Effector CD4-positive, alpha-beta T cell (primary cell): ENCODE measurements around the gene SCFD2.
"Not testable (repeated sequence)": the region's sequence is repeated elsewhere in the genome, so short reads cannot be mapped to it uniquely, and the experiment has no call there.

Experiments used
- DNase-seq: peaks from one replicate; pipeline ENCODE4 v3.0.0-alpha.2; 2020

SCFD2 gene

DNA sequence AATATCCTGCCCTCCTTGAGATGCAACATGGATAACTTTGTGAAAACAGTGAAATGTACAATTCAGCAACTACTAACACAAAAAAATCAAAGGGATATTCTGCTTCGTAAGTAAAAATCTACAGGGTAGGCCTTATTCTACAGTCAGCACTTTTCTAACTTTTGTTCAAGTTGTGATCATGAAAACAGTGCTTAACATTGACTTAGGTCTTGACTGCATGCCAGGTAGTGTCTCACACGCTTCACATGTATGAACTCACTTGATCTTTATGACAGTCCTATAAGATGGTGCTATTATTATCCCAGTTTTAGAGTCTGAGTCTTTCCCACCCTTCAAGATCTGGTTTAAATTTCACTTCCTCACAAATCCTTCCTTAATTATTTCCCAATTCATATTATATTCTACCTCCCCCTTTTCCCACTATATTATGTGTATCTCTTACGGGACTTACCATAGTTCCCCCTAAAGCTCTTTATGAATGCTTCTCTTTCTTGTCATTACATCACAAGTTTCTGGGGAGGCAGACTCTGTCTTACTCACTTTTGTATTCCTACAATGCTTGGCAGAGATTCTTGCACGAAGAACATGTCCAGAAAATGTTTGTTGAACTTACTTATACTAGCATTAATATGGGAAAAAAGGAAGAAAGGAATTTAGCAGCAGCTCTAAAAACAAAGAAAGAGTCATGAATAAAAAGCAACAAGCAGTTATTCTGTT lies 179.8 kb downstream of the SCFD2 start:
- DNase-seq: no peak

DNA sequence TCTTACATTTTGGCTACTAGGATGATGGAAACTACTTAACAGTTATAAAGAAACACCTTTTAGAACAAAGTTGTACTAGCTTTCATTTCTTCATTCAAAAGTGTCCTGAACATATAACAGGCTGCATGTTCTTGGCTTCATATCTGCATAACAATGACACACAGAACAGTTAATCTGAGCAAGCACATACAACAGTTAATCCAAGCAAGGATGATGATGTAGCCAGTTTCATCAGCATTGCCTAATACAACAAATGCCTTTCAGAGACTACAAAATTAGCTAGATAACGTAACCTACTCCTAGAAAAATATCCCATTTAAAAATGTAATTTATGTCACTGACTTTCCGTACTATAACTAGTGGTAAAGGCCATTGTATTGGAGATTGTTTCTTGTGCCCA lies 182.1 kb downstream of the SCFD2 start:
- no peak for DNase-seq

DNA sequence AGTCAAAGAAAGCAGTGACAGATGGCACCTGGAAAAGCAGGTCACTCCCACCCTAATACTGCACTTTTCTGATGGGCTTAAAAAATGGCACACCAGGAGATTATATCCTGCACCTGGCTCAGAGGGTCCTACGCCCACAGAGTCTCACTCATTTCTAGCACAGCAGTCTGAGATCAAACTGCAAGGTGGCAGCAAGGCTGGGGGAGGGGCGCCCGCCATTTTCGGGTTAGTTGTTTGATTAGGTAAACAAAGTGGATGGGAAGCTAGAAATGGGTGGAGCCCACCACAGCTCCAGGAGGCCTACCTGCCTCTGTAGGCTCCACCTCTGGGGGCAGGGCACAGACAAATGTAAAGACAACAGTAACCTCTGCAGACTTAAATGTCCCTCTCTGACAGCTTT lies 188.1 kb downstream of the SCFD2 start:
- not testable (repeated sequence) for DNase-seq

DNA sequence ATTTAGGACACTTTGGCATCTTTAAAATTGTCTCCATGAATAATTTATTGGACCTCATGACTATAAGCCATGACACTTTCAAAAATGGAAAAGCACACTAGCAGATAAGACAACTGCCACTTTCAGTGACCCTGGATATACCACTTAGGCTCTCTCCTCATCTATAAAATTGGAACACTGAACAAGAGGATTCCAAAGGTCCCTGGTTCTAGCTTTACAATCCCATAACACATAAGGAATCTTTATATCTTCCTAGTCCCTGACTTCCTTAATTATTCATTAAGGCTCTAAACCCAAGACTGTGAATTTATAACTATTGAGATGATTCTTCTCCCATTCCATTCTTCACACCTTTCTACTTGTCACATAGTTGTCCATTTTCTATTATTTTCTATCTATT lies 190.2 kb downstream of the SCFD2 start:
- DNase-seq: no peak

DNA sequence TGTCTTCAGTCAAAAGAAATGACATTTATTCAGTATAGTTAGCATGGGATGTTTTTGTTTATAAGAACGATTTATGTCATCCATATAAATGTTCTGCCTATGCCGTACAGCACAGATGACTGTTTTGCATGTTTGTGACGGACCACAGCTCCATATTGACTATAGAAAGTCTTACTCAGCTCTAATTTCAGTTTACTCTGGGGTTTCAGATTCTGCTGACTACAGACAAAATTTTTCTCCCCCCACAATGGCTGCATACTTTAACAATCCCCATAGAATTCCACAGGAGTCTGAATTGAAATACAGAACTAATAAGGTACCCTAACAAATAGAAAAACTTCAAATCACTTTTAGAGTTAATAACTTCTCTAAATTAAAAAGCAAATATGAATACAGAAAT lies 191.0 kb downstream of the SCFD2 start:
- no peak for DNase-seq

DNA sequence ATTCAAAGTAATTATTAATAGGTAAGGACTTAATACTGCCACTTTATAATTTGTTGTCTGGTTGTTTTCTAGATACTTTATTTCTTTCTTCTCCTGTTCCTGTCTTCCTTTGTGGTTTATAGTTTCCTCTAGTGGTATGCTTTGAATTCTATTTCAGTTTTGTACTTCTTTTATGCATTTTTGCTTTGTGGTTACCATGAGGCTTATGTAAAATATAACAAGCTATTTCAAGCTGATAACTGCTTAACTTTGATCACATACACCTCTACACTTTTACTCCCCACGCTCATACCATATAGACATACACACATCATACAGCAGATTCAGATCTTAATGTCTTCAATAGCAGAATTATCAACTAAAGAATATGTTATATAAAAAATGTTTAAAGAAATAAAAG lies 192.3 kb downstream of the SCFD2 start:
- no peak for DNase-seq

DNA sequence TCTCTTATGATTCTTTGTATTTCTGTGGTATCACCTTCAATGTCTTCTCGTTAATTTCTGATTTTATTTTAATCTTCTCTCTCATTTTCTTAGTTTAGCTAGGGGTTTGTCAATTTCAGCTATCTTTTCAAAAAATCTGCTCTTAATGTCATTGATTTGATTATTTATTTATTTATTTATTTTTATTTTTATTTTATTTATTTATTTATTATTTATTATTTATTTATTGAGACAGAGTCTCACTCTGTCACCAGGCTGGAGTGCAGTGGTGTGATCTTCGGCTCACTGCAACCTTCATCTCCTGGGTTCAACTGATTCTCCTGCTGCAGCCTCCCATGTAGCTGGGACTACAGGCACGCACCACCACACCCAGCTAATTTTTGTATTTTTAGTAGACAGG lies 194.1 kb downstream of the SCFD2 start:
- DNase-seq: no peak

DNA sequence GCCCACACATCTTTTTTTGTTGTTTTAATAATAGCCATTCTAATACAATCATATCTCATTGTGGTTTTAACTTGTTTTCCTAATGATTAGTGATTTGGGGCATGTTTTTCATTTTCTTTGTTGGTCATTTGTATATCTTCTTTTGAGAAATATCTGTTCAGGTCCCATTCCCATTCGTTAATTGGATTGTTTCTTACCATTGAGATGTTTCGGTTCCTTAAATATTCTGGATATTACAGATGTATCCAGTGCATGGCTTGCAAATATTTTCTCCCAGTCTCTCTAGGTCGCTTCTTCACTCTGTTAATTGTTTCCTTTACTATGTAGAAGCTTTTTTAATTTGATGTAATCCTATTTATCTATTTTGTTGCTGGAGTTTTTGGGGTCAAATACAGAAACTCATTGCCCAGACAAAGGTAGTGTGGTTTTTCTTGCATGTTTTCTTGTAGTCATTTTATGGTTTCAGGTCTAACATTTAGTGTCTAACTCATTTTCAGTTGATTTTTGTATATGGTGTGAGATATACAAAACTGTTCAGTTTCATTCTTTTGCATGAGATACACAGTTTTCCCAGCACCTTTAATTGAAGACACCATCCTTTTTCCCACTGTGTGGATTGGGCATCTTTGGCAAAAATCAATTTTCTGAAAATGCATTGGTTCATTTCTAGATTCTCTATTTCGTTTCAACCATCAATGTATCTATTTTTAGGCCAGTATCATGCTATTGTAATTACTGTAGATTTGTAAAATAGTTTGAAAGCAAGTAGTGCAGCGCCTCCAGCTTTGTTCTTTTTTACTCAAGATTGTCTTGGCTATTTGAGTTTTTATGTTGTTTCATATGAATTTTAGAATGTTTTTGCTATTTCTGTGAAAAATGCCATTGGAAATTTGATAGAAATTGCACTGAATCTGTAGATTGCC lies 195.9 kb downstream of the SCFD2 start:
- no peak for DNase-seq

DNA sequence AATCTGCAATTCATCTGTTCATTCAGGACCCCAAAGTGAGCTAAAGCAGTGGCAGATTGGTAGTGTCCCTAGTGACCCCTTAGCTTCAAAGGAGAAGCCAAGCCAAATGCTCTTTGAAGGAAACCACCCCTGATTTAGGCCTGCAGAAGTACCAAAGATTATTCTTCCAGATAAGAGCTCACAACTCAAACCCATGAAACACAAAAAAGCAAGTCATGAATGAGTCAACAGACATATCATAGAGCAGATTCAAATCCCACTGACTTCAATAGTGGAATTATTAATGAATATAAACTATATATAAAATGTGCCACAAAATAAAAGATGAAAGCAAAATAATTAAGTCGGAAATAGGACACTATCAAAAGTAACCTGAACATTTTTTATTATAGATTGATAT lies 197.6 kb downstream of the SCFD2 start:
- no peak for DNase-seq

DNA sequence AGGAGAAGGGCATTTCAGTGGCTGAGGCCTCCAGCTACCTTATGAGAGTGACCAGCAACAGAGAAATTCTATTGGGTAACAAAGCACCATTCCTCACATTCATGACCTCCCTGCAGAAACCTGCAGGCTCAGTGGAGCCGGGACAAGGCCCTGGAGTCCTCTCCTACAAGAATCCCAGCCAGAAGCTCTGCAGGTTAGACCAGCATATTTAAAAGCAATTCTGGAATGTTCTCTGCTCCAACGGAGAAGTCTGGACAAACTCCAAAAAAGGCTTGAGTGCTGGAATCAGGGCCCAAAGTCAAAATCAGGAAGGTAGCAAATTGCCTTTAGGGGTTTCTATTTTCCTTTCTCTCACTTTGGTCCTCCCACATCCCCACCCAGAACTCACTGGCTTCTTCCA lies 202.9 kb downstream of the SCFD2 start:
- no peak for DNase-seq

DNA sequence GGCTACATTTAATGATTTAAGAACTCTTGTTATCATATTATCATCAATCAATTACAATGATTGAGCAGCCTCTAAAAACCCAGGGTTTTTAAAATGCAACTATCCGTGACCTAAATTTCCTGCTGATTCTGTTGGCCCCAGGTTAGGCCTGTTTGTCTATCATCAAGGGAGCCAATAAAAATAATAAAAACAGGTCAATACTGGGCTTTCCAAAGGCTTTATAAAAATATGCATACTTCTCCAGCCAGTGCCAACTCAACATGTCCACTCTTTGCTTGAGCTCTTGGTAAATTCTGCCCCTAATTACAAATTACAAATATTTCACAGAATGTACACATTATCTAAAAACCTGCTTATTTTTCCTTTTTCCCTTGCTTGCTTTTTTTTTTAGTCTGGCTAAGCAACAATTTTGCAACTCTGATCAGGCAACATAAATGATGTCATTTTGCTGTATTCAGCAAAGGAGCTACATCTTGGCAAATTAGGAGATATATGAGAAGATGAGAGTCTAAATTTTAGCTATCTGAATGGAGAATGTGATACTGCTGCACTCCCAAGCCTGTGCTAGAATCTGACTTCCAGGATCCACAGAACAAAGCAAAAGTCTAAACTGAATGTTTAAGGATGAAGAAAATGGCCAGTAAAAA lies 204.0 kb downstream of the SCFD2 start:
- no peak for DNase-seq

DNA sequence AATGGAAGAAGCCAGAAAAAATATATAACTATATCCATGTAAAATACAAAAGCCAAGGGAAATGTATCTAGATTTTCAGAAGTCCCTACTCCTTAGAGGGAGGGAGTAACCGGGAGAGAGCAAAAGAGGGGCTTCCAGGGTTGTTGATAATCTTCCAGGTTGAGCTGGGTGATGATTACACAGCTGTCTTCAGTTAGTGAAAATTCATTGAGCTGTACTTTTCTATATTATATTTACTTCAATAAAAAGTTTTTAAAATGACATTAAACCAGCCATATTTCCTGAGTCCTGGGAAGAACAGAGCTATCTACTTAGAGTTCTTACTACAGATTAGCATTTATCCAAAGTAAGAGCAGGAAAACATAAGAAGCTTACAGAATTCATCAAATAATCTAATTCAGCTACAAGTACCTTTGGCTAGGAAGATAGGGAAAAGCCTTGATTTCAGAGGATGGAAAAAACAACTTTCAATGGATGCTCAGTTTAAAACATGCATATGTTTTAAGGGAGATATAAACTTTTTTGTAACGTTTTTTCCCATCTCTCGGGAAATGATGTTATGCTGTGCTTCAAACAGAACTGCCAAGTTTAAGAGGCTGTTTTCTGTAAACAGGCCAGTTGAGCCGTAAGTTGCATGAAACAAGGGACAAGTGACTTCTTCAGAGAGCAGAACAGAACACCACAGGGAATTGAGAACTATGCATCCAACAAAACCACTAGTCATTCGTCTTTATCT lies 204.6 kb downstream of the SCFD2 start:
- no peak for DNase-seq

DNA sequence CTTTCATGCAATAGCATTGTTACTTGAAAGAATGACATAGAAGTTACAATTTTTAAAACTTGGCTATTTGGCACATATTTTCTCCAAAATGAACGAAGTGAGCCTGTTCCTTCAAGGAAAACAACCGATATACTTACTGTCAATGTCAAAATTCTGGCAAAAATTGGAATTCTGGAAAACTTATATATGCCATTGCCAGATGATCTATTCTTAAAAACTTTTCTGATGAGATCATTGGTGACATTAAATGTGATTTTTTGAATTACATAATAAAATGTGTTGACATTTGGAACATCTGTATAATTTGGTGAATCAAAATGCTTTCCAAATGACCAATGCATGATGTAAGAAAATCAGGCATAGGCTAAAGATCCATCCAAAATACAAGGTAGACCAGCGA lies 209.0 kb downstream of the SCFD2 start:
- DNase-seq: no peak

DNA sequence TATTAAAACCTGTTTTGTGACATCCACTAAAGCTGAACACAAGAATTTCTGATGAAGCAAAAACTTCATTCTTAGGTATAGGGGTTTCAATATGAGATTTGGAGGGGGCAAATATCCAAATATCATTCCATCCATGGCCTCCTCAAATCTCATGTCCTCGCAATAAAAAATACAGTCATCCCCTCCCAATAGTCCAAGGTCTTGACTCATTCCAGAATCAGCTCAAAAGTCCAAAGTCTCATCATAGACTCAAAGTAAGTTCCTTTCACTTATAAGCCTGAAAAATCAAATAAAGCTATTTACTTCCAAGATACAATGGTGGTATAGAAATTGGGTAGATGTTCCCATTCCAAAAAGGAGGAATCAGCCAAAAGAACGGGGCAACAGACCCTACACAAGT lies 213.4 kb downstream of the SCFD2 start:
- no peak for DNase-seq

DNA sequence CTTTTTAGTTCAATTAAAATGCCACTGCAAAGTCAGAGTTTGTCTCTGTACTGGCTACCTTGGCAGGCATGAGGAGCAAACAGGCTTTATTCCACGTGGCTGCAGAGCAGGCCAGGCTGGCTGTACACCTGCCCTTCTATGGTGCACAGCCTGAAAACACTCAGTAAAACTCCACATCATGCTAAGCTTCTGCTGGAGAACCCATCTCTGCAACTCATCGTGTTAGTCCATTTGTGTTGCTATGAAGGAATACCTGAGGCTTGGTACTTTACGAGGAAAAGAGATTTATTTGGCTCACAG lies 214.4 kb downstream of the SCFD2 start:
- no peak for DNase-seq

DNA sequence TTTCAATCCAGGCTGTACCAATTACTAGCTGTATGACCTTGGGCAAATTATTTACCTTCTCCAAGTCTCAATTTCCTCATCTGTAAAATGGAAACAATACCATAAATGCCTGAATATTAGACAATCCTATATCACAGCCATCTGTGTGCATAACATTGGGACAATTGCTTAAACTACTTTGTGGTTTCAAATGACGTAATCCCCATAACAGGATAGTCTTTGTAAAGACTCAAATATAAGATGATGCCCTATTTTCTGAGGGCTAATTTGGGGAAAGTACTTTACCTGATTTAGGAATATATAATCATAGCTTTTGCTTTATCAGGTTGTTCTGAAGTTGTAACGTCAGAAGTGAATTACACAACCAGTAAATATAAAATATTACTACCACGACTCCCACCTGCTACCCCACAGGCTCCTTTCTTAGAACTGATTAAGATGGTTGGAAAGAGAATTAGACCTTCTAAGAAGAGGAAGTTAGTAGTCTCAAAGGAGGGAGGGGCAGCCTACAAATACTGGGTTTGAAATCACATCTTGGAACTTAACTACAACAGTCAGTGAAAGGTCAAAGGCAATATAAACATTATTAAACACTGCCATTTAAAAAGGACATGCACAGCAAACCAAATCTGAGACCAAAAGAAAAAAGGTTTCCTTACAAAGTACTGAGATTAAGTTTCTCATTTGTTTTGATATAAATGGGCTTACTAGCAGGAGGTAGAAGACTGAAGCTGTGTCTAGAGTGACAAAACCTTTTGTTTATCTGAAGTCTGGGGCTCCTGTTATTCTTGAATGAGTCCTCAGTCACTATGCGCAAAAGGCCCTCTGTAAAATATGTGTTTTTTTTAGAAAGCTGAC lies 215.0 kb downstream of the SCFD2 start:
- DNase-seq: no peak

DNA sequence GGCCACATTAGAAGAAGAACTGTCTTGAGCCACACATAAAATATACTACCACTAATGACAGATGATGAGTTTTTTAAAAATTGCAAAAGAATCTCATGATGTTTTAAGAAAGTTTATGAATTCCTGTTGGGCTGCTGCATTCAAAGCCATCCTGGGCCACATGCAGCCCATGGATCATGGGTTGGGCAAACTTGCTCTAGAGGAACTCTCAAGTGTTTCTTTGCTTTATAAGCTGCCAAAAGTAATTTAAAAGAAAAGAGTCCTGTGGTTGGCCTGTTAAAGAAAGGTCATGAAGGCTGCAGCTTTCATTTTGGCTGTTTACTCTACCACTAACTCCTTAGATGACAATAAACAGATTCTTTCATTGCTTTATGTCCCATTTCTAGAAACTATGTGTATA lies 218.2 kb downstream of the SCFD2 start:
- no peak for DNase-seq

DNA sequence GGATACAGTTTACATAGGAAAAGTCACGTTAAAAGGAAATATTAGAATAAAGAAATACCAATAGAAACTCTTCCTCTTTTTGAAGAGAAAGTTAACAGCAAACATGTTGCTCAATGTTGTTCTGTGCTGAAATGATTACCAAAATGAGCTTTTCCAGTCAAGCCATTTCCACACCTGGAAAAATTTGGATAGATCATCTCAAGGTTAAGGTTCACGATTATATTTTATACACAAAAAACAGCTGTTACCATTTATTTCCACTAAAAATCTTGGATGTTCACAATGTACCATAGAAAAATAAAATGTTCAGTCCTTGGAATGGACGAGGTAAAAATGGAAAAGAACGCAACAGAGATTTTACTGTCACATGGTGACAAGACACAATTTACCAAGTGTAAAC lies 218.7 kb downstream of the SCFD2 start:
- DNase-seq: no peak

DNA sequence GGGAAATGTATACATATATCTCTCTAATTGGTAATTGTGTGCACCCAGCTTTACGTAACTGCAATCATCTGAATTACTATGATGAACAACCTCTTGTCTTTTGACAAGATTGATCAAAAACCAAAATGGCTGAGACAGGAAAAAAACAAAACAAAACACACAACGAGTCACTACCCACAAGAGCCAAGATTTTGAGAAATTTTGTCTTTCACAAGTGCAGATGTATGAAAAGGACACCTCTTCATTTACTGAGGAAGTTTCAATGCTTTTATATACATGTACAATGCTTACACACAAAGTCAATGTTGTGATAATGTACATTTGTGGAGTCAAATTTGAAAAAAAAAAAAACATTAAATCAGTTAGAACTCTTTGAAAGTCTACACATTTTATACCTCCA lies 224.6 kb downstream of the SCFD2 start:
- DNase-seq: no peak

DNA sequence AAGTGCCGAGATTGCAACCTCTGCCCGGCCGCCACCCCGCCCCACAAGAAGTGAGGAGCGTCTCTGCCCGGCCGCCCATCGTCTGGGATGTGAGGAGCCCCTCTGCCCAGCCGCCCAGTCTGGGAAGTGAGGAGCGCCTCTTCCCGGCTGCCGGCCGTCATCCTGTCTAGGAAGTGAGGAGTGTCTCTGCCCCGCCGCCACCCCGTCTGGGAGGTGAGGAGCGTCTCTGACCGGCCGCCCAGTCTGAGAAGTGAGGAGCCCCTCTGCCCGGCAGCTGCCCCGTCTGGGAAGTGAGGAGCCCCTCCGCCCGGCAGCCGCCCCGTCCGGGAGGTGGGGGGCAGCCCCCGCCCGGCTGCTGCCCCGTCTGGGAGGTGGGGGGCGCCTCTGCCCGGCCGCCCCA lies 226.6 kb downstream of the SCFD2 start:
- DNase-seq: not testable (repeated sequence)

DNA sequence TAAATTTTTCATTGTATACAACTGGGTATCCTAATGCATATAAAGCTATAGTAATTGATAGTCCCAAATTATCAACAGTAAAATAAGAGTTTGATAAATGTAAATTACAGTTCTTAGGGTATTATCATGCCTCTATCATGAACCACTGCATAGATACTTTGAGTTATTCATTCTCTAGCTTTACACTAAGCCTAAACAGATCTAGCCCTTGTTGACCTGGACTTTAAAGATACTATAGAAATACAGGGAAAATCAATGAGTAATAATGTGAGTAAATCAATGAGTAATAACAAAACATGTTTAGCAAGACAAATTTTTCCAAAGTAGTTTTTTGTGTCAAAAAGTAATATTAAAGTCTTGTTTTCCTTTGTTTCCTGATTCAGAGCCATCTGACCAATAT lies 228.4 kb downstream of the SCFD2 start:
- no peak for DNase-seq

DNA sequence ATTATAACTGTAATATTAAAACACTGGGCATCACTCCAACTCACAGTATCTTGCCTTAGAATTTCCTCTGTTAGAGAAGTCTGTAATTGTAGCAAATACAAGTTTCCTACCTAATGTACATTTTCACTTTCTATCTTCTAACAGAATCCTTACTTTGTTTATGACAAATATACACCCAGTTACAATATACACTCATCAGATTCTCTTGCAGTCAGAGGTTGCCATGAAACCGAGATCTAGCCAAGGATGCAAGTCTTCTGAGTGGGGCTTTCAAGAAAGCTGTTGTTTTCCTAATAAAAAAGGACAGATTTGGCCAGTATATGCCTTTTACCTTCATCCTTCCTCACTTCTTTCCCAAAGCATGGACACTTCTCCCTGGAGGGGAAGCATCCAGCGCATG lies 228.9 kb downstream of the SCFD2 start:
- DNase-seq: no peak
